ENCODE measurements around the gene LGALS4.
A peak's percentile ranks its signal among the peaks of the same experiment; 100 is the strongest.
"Not testable (repeated sequence)": the region's sequence is repeated elsewhere in the genome, so short reads cannot be mapped to it uniquely, and the experiment has no call there.

Gene LGALS4

GRCh38 chr19:38770228-38770948, 42.4 kb downstream of the LGALS4 start:
- DNase-seq = not testable (repeated sequence)

DNA sequence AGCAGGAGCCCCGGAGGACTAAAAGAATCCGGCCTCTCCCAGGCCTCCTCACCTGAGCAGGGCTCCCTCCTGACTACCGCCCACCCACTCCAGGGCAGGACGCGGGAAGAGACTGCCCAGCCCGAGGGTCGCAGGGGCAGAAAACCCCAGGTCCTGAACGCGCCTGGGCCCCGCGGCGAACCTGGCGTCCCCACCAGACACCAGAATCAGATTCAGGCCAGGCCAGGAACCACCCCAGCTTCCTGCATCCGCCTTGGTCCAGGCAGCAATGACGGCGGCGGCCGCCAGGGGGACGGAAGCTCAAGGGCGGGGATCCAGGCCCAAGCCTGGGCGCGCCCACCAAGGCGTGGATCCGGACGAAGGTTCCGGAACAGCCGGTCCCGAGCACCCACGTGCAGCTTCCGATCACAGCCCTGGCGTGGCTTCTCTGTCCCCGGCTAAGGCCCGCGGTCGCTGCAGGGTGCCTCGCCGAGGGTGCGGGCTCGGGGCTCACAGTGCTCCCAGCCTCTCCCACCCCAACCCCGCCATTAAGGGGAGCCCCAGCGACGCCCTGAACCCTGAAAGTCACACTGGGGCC, 43.0 kb downstream of the LGALS4 start:
- DNase-seq = peak in 10 of 14 donors; percentile 15 to 64 (median 36)

DNA sequence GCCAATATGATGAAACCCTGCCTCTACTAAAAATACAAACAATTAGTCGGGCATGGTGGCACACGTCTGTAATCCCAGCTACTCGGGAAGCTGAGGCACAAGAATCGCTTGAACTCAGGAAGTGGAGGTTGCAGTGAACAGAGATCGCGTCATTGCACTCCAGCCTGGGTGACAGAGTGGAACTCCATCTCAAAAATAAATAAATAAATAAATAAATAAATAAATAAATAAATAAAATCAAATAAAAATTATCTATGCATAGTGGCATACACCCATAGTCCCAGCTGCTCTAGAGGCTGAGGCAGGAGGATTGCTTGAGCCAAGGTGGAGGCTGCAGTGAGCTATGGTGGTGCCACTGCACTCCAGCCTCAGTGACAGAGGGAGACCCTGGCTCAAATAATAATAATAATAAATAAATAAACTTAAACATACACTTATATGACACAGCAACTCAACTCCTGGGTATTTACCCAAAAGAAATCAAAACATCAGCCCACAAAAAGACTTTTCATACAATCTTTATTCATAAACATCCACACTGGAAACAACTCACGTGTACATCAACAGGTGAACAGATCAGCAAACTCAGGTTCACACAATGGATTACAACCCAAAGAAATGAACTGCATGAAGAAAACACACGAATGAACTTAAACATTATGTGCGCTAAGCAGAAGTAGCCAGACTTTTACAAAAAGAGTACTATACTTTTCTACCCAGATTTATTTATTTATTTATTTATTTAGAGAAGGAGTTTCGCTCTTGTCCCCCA, 46.3 kb downstream of the LGALS4 start:
- no peak for DNase-seq

DNA sequence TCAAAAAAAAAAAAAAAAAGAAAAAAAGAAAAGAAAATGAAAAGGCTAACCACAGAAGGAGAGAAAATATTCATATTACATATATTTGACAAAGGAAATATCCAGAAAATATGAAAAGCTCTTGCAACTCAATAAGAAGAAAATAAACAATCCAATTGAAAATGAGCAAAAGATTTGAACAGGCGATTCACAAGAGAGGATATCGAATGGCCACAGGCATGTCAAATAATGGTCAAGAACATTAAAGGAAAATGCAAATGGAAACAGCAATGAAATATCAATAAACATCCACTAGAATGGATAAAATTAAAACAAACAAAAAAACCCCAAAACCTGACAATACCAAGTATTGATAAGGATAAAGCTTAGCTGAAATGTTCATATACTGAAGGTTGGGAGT, 47.5 kb downstream of the LGALS4 start:
- no peak for DNase-seq

- DNase-seq = no peak
Measured at GRCh38 chr19:38763795-38764220, 48.9 kb downstream of the LGALS4 start.

DNA sequence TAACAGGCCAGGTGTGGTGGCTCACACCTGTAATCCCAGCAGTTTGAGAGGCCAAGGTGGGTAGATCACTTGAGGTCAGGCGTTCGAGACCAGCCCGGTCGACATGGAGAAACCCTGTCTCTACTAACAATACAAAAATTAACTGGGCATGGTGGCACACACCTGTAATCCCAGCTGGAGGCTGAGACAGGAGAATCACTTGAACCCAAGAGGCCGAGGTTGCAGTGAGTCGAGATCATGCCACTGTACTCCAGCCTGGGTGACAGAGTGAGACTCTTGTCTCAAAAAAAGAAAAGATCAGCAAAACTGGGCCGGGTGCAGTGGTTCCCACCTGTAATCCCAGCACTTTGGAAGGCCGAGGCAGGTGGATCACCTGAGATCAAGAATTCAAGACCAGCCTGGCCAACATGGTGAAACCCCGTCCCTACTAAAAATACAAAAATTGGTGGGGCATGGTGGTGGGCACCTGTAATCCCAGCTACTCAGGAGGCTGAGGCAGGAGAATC, 50.8 kb downstream of the LGALS4 start:
- not testable (repeated sequence) for DNase-seq

DNA sequence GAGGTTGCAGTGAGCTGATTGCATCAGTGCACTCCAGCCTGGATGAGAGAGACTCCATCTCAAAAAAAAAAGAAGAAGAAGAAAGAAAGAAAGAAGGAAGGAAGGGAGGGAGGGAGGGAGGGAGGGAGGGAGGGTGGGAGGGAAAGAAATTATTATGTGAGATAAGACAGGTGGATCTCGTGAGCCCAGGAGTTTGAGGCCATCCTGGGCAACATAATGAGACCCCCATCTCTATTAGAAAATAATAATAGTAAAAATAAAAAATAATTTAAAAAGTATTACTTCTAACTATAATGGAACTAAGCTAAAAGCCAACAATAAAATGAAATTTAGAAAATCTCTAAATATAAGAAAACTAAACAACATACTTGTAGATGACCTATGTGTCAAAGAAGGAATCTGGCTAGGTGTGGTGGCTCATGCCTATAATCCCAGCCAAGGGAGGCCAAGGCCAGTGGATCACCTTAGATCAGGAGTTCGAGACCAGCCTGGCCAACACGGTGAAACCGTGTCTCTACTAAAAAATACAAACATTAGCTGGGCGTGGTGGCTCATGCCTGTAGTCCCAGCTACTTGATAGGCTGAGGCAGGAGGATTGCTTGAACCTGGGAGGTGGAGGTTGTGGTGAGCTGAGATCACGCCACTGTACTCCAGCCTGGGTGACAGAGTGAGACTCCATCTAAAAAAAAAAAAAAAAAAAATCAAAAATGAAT, 51.8 kb downstream of the LGALS4 start:
- DNase-seq = not testable (repeated sequence)

DNA sequence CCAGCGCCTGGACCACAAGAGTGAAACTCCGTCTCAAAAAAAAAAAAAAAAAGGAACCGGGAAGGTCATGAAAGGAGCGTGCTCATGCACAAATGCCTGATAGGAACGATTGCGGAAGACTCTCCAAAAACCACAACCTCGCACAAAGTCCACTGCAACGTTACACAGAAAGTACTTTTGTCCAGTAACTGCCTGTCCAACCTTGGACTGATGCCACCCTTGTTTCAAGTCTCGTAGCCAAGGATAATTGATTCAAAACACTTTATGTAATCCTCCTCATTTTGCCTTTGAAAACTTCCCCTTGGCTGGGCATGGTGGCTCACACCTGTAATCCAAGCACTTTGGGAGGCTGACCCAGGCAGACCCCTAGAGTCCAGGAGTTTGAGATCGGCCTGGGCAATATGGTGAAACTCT, 53.1 kb downstream of the LGALS4 start:
- peak in 1 of 14 donors; percentile 3 for DNase-seq

GRCh38 chr19:38754196-38754595, 58.5 kb downstream of the LGALS4 start:
- DNase-seq = not testable (repeated sequence)

- not testable (repeated sequence) for DNase-seq
Measured at GRCh38 chr19:38753783-38754182, 59.0 kb downstream of the LGALS4 start.

Data from C1 segment of cervical spinal cord (tissue), 14 donors.